Stimulated activated CD8-positive, alpha-beta memory T cell treated with anti-CD3 and anti-CD28 coated beads, Interleukin-7, amount 100 ng/mL, for 24 hours (primary cell): ENCODE data around the gene PIEZO2.
A peak's percentile ranks its signal among the peaks of the same experiment; 100 is the strongest.

ENCODE experiments used
- DNase-seq: peaks from one replicate; pipeline ENCODE4 v3.0.0-alpha.2; 2020; ENCODE audit warnings: low read depth

PIEZO2 gene

GRCh38 chr18:10842861-10843260 is 306.5 kb downstream of the PIEZO2 start:
- DNase-seq = no peak

DNA sequence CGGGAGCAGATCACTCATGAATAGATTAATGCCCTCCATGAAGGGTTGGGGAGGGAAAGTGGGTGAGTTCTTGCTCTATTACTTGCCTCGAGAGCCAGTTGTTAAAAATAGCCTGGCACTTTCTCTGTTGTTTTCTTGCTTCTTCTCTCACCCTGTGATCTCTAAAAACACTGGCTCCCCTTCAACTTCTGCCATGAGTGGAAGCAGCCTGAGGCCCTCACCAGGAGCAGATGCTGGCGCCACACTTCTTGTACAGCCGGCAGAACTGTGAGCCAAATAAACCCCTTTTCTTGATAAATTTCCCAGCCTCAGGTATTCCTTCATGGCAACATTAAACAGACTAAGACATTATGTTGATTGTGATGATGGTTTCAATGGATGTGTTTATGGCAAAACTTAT is 307.0 kb downstream of the PIEZO2 start:
- no peak for DNase-seq

DNA sequence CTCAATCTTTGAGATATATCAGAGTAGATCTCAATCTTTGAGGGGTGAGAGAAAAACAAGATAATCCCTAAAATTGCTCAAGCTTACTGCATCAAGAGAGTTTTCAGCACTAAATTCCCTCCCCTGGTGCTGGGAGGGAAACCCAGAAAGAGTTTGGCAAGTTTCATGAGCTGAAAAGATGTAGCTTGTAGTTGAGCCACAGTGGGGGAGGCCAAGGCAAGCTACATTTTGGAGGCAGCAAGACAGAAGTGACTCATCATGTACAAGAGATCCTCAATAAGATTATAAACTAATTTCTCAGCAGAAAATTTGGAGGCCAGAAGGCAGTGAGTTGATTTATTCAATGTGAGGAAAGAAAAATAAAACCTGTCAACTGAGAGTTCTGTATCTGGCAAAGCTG is 308.2 kb downstream of the PIEZO2 start:
- no peak for DNase-seq

DNA sequence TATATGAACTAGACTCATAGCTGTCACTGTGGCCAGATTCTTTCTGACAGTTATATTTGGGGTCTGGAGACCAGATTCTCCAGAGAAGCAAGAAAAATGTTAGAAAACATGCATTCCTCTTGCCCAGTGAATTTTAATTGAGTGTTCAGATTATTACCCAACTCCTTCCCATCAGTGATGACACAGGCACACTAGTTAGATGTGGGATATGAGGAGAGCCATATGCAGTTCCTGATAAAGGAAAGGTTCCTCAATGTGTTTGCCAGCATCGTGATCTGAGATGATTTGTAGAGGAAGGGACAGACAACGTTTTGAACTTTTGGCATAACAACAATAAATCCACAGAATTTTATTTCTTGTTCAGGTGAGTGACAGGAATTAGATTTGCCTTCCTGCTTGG is 308.6 kb downstream of the PIEZO2 start:
- no peak for DNase-seq

DNA sequence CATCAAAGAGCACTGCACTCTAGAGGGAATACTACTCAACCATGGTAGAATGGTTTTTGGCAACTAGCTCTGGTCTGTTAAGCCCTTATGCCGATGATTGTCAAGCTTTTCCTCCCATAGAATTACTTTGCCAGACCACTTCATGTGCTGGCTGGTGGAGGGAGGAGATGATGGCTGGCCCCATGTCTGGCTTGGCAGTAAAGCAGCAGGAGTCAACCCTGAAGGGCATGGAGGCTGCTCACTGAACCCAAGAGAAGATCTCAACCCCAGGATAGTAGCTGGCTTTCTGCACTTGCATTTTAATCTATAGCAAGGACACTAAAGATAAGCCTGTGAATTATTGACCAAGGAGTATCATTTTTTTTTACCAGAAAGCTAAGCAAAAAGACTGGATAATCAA is 309.9 kb downstream of the PIEZO2 start:
- DNase-seq = no peak

DNA sequence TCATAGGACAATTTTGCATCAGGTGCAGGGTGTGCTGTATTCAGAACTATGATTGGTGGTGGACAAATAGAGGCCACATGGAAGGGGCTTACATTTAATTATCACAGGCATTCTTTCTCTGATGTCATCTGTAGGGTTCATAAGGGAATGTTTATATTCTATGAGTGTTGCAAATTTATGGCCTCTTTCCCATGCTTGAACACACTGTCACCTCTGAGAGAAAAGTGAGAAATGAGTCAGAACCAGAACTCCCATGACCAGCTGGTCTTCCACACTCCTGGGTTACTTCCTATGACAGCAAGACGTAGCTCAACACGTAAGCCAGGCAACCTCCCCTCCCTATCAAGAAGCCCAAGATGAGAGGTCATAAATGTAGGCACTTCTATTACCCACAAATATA is 310.8 kb downstream of the PIEZO2 start:
- no peak for DNase-seq

DNA sequence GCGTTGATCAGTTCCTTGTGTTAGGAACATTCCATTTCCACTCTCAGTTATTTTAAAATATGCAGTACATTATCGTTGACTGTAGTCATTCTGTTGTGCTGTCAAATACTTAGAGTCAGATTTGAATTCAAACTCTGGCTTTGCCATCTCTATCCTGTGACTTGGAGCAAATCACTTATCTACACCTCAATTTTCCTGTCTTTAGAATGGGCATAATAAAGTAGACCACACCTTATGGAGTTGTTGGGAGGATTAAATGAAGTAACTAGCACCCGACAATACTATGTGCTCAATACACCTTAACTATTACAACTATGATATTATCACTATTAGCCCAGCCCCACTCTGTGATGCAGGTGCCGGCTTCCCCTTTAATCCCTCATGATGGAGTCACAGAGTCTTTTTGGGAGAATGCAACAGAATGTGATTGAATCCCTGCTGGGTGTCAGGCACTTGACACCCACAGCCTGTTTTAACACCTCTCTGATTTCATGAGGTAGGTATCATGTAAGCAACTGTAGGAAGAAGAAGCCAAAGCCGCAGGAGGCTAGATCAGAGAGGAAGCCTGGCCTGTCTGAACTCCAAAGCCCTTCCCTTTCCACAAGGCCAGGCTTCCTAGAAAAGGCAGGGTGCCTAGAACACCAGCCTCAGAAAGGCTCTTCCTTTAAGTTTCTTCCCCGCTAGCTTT is 315.1 kb downstream of the PIEZO2 start:
- DNase-seq = no peak

- no peak for DNase-seq
Observed at GRCh38 chr18:10833656-10834055, 315.7 kb downstream of the PIEZO2 start.

- DNase-seq = no peak
Observed at GRCh38 chr18:10826400-10826799, 323.0 kb downstream of the PIEZO2 start.

DNA sequence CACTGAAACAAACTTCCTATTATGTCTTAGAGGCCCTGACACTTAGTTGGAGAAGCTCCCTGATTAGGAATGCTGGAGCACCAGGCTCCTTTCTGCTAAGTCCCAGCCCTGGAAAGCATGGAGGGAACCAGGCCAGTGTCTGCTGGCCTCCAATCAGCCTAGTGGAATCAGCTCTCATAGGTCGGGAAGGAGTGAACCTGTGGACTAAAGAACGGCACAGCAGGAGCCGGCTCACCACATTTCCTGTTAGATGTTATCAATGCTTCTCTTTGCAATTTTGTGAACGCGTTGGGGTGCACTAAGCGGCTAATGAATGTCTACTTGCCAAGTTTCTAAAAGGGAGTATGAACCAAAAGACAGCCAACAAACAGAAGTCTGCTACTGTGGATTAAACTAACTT is 326.9 kb downstream of the PIEZO2 start:
- no peak for DNase-seq

DNA sequence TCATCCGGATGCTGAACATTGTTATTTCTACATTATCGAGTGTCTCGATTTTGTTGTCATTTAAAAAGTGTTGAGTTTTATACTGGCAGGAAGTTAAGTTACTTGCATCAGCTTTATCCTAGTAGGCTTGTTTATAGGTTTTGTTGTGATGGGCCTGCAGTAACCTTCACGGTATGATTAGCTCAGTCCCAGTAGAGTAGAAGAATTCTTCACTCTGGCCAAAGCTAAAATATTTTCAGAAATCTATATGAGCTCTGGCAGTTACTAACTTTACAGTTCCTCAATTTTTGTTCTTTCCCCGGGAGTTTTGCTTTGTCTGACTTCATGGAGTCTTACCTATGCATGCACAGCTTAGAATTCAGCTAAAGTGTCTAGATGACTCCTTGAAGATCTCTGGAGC is 328.7 kb downstream of the PIEZO2 start:
- DNase-seq = no peak

DNA sequence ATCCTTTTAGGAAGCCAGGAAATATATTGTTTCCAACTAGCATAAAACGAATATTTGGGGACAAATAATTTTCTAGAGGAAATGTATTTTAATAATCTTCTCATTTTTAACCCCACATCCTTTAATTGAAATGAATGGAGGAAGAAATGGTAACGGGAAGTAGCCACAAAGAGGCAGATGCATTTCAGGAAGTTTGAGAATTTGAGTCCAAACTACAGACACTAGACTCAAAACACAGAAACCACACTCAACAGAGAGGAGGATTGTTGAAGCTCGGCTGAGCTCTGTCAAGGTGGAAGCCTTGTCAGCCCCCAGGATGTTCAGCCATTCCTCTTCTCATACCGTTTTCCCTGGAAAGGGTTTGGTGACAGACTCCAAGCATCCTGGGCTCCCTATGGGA is 335.0 kb downstream of the PIEZO2 start:
- no peak for DNase-seq

- no peak for DNase-seq
Observed at GRCh38 chr18:10805587-10806118, 343.7 kb downstream of the PIEZO2 start.

GRCh38 chr18:10804126-10804525 is 345.2 kb downstream of the PIEZO2 start:
- DNase-seq = no peak

- no peak for DNase-seq
Observed at GRCh38 chr18:10798727-10799550, 350.4 kb downstream of the PIEZO2 start.

DNA sequence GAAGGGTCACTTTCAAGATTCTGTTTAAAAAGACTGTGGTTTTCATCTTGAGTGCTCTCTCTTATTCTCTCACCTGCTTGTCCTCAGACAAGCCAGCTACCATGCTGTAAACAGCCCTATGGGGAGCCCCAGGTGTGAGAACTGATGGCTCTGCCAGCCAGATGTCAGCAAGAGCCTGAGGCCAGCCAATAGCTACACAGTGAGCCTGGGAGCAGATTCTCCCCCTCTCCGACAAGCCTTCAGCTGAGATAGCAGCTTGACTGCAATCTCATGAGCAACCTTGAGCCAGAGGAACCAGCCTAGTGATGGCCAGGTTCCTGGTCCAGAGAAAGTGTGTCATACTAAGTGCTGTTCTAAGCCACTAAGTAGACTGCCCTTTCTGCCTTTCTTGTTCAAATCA is 351.5 kb downstream of the PIEZO2 start:
- DNase-seq = no peak

GRCh38 chr18:10794771-10795170 is 354.6 kb downstream of the PIEZO2 start:
- no peak for DNase-seq

DNA sequence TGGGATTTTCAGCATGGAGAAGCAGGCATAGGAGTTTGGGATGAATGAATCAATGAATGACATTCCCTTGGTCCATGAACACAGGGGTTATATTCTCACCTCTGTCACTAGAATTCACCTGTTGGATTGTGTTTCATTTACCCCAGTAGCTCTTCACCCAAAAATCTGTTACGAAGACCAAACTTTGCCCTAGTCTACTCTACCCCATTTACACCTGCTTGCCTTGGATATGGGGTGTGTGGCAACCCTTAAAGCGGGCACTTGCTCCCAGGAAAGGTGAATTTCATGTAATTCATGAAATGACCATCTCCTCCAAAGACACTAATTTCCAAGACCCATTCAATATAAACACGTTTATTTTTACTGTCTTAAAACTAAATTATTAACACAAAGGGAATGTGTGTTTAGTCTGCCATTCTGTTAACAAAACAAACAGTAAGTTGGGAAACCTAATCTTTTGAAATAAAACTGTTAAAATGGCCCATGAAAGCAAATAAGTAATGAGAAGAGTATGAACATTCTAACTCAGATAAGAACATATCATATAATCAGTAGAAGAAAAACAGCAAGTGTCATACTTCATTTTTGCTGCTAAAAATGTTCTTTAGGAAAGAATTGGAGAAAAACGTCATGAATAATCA is 355.5 kb downstream of the PIEZO2 start:
- no peak for DNase-seq

GRCh38 chr18:10792181-10792580 is 357.2 kb downstream of the PIEZO2 start:
- DNase-seq = no peak

DNA sequence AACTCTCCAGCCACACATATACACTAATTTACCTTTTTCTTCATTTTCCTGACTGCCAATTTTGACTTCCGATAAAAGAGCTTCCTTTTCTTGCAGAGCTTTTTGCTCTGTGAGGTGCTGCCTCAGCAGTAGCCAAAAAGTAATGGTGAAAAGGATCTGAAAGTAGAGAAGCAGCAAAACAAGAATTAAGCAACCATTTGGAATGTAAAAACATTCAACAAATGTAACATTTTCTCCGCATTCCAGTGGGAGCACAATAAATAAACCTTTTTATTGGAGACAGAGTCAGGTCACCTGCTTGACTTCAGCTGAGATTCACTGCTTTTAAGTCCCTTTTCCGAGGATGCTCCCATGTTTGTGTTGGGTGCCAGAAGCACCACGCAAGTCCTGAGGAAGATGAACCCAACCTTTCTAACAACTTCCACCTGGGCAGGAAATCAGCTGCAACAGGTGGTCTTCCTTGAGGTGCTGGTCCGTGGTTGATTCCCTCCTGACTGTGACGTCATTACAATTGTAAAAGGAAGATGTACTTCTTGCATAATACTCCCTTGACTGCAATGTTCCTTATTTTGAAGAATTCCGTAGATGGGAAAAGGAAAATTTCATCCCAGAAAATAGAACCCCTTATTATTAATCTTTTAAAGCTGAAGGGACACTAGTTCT is 358.1 kb downstream of the PIEZO2 start:
- DNase-seq = no peak

DNA sequence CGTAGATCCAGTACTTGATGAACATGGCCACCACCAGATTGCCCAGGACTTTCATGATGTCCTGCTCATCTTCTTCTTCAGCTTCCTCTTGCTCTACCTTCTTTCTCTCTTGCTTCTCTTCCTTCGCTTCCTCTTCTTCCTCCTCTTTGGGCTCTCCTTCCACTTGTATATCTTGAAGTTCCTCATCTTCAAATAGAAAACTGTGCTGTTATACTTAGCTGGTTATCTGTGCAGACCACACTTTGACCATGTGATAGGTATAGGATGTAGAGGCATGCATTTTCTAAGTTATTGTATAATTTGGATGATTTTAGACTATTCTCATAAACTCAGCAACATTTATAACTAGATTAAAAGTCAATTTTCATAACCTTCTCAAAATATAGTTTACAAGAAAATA is 360.2 kb downstream of the PIEZO2 start:
- no peak for DNase-seq

DNA sequence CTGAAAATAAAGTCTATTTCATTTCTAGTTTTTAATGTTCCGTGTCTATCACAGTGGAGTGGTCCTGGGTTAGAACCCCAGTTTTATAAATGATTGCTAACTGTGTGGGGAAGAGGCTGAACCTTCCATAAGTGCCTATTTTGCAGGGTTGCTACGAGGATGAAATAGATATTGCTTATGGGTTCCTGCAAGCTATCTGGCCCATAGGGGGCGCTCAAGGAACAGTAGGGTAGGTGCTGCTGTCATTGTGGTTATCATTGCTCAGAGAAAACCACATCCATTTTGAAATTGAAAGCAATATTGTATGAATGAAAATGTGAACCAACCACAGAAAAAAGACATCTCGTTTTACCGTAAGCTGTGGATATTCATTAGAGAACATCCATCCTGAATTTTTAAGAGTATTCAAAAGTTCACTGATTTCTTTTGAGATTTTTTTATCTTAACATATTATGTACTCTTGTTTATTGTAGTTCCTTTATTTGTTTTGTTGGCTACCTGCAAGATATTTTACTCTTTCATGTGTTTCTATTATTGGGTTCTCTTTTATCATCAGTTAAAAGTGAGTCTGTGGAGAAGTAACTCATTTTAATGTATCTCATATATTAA is 362.0 kb downstream of the PIEZO2 start:
- DNase-seq = peak; percentile 81
